GM23248 (cell line): ENCODE data around the gene PTGR3.

Experiments used
- EZH2 ChIP-seq: fragments of 200-600 bp; sonication (generic); IDR thresholded peaks from 2 replicates; pipeline ENCODE4 v1.6.1; 2018; ENCODE audit warnings: antibody characterized with exemption, mild to moderate bottlenecking; ENCODE audit not compliant: insufficient read depth, poor library complexity, severe bottlenecking
- EZH2phosphoT487 ChIP-seq: fragments of 200-600 bp; sonication (generic); IDR thresholded peaks from 2 replicates; pipeline ENCODE4 v1.6.1; 2018; ENCODE audit warnings: antibody characterized with exemption, moderate library complexity, mild to moderate bottlenecking, low read depth; ENCODE audit not compliant: insufficient read depth

DNA sequence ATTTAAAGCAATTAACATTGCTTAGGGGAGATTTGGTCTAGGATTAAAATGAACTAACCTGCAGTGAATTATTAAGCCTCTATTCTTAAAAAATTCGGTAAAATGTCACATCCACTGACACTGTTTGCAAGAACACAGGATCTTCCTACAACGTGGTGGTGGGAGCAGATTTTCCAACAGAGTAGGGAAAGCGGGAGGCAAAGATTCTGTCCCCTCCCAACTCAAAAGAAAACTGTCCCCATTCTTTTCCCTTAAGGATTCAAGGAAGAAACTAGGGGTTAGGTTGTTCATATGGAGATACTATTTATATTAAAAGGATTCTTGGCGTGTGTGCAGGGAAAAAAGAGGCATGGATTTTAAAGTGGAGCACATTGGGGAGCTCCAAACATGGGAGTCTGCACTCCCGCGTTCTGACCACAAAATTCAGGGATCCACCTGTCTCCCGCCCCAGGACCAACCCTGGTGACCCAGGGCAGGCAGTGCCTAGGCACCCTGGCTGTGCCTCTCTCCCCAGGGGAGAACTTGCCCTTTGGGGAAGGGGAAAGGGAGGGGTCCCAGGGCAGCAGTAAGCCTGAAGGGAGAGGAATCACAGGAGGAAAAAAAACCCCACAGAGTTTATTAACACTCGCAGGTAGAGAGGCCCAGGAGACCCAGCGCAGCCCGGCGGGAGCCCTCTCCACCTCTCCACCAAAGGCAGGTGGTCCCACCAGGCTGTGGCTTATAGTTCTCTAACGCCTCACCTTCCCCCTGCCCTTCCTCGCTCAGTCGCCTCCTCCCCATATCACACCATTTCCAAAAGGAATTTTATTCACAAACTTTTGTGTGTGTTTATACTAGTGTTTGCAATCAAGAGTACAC is 2.3 kb downstream of the PTGR3 start:
- TF ChIP-seq EZH2 (no peak), EZH2phosphoT487 (no peak)
